ENCODE measurements around the gene IDUA.

DNA sequence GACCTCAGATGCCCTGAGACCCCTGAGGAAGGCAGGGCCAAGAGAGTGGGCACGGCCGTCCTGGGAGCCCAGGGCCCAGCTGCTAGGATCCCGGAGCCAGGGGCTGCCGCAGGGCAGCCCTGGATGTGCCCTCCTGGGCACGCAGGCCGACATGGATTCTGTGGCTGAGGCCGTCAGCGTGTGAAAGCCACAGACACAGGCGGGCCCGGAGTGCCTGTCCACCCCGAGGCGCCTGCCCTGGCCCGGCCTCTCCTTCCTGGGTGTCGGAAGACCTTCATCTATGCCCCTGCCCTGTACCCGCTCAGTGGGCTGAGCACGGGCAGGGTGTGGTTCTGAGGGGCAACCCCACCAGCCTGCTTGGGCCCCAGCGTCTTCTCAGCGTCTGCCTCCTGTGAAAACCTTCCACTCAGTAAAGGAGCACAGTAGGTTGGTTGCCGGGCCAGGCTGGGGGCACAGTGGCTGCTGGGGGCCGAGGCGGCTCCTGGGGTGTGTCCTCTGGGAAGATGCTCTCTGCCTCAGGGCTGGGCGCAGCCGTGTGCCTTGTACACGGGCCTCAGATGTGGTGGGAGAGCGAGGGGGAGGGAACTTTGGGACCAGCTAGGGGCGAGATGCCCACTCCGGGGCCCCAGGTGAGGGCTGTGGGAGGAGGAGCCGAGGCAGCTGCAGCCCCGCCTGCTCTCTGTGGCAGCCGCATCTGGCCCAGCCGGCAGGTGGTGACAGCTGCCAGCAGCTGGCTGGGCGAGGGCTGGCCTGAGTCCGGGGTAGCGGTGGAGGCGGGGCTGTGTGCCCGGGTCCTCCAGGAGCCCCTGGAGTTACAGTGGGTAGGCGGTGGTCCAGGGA is 45.3 kb downstream of the IDUA start:
- no peak for TF ChIP-seq CTCF (IDR thresholded peaks at IDR 0.05)
- no peak for TF ChIP-seq EZH2 (IDR thresholded peaks at IDR 0.05; ENCODE audit: borderline replicate concordance, insufficient read depth, low read depth, low read length, poor library complexity, severe bottlenecking)

Data from B cell (primary cell).